ENCODE data around the gene CSDE1.

CSDE1 gene

GRCh38 chr1:114700036-114700600 is 57.7 kb downstream of the CSDE1 start:
- no peak for DNase-seq

GRCh38 chr1:114696810-114697209 is 61.0 kb downstream of the CSDE1 start:
- no peak for DNase-seq

- no peak for DNase-seq
These were observed 62.2 kb downstream of the CSDE1 start, which contains the start of gene AMPD1 for GRCh38 chr1:114695430-114696058. AMPD1 (minus strand) TSS chr1:114695546; CDS start chr1:114695471, 75 bp downstream.

GRCh38 chr1:114694540-114695310 is 63.1 kb downstream of the CSDE1 start:
- DNase-seq: no peak

GRCh38 chr1:114692947-114693346 is 64.8 kb downstream of the CSDE1 start:
- DNase-seq: no peak

GRCh38 chr1:114691061-114691460 is 66.7 kb downstream of the CSDE1 start:
- DNase-seq: no peak

- DNase-seq: no peak
These were observed 67.6 kb downstream of the CSDE1 start for GRCh38 chr1:114690148-114690547.

GRCh38 chr1:114688526-114688925 is 69.3 kb downstream of the CSDE1 start:
- no peak for DNase-seq

- DNase-seq: no peak
These were observed 71.9 kb downstream of the CSDE1 start for GRCh38 chr1:114685851-114686250.

- no peak for DNase-seq
These were observed 80.1 kb downstream of the CSDE1 start for GRCh38 chr1:114677691-114678090.

- DNase-seq: no peak
These were observed 81.7 kb downstream of the CSDE1 start for GRCh38 chr1:114676115-114676514.

- no peak for DNase-seq
These were observed 85.9 kb downstream of the CSDE1 start for GRCh38 chr1:114671939-114672275.

GRCh38 chr1:114671011-114671938 is 86.5 kb downstream of the CSDE1 start:
- DNase-seq: no peak

GRCh38 chr1:114670083-114671010 is 87.4 kb downstream of the CSDE1 start:
- no peak for DNase-seq

GRCh38 chr1:114669562-114670082 is 88.2 kb downstream of the CSDE1 start, which contains the start of gene DENND2C:
DENND2C (minus strand) TSS chr1:114670049; CDS start chr1:114625984, 44,065 bp downstream.
- no peak for DNase-seq

GRCh38 chr1:114668784-114669561 is 88.8 kb downstream of the CSDE1 start:
- no peak for DNase-seq

- DNase-seq: no peak
These were observed 89.4 kb downstream of the CSDE1 start for GRCh38 chr1:114668373-114668772.

- no peak for DNase-seq
These were observed 90.8 kb downstream of the CSDE1 start for GRCh38 chr1:114666954-114667353.
